MG63 (cell line): ENCODE measurements around the gene RNF7. TPM values are rescaled to one million over a fixed set of nuclear protein-coding genes. Genes with fewer than 3 reads are reported as not detected.
"Not testable (repeated sequence)": the region's sequence is repeated elsewhere in the genome, so short reads cannot be mapped to it uniquely, and the experiment has no call there.

Experiments used
- DNase-seq: peaks from one replicate; pipeline ENCODE4 v3.0.0-alpha.2; 2020
- H3K27me3 ChIP-seq: fragments of 250-450 bp; sonication (Bioruptor Pico); 2 replicates; pipeline ENCODE4 v1.5.1; 2020; ENCODE audit warnings: mild to moderate bottlenecking, moderate library complexity
- H3K36me3 ChIP-seq: fragments of 250-450 bp; sonication (Bioruptor Pico); 2 replicates; pipeline ENCODE4 v1.5.1; 2020; ENCODE audit warnings: mild to moderate bottlenecking, moderate library complexity
- H3K4me3 ChIP-seq: fragments of 250-450 bp; sonication (Bioruptor Pico); 2 replicates; pipeline ENCODE4 v1.5.1; 2020; ENCODE audit warnings: mild to moderate bottlenecking, moderate library complexity
- H3K9me3 ChIP-seq: fragments of 250-450 bp; sonication (Bioruptor Pico); 2 replicates; pipeline ENCODE4 v1.5.1; 2020; ENCODE audit warnings: mild to moderate bottlenecking, moderate library complexity
- total RNA-seq: library from RNA; depleted of rRNA; stranded (reverse); fragments of >200 nt; shearing (Covaris generic); gene quantifications from 2 replicates; pipeline ENCODE4 v1.2.3, GENCODE V29; 2014; ENCODE audit warnings: low replicate concordance

The RNF7 gene
- total RNA-seq, 1 experiment from 2014 or later: 92.2 TPM

- Histone ChIP-seq H3K27me3 (no peaks in the 10 kb centered on the region), H3K4me3 (no peak within 1 kb of the TSS), H3K36me3 (no peaks in the 10 kb centered on the region), H3K9me3 (no peaks in the 10 kb centered on the region)
- DNase-seq: no peak
Measured at GRCh38 chr3:141763088-141763750, 25.1 kb downstream of the RNF7 start, which contains the start of gene GRK7. TSS of gene GRK7 (plus strand) at chr3:141763408. CDS start at chr3:141778285, 14,877 bp downstream.

GRCh38 chr3:141764045-141764444 lies 25.9 kb downstream of the RNF7 start:
- DNase-seq: no peak
- Histone ChIP-seq H3K9me3 (no peaks in the 10 kb centered on the region), H3K4me3 (no peak overlapping the region), H3K27me3 (no peaks in the 10 kb centered on the region), H3K36me3 (no peaks in the 10 kb centered on the region)

GRCh38 chr3:141764465-141764864 lies 26.4 kb downstream of the RNF7 start:
- Histone ChIP-seq H3K36me3 (no peaks in the 10 kb centered on the region), H3K4me3 (no peak overlapping the region), H3K9me3 (no peaks in the 10 kb centered on the region), H3K27me3 (no peaks in the 10 kb centered on the region)
- no peak for DNase-seq

GRCh38 chr3:141764986-141765385 lies 26.9 kb downstream of the RNF7 start:
- no peak for DNase-seq
- Histone ChIP-seq H3K36me3 (no peaks in the 10 kb centered on the region), H3K27me3 (no peaks in the 10 kb centered on the region), H3K9me3 (no peaks in the 10 kb centered on the region), H3K4me3 (no peak overlapping the region)

GRCh38 chr3:141767066-141767465 lies 29.0 kb downstream of the RNF7 start:
- no peak overlapping the region for H3K4me3 ChIP-seq
- no peaks in the 10 kb centered on the region for H3K36me3 ChIP-seq
- no peak for DNase-seq
- H3K9me3 ChIP-seq: no peaks in the 10 kb centered on the region
- no peaks in the 10 kb centered on the region for H3K27me3 ChIP-seq

- DNase-seq: no peak
- H3K9me3 ChIP-seq: no peaks in the 10 kb centered on the region
- H3K27me3 ChIP-seq: no peaks in the 10 kb centered on the region
- no peak overlapping the region for H3K4me3 ChIP-seq
- no peaks in the 10 kb centered on the region for H3K36me3 ChIP-seq
Measured at GRCh38 chr3:141769221-141769894, 31.3 kb downstream of the RNF7 start.

- no peak overlapping the region for H3K4me3 ChIP-seq
- no peaks in the 10 kb centered on the region for H3K27me3 ChIP-seq
- no peaks in the 10 kb centered on the region for H3K9me3 ChIP-seq
- H3K36me3 ChIP-seq: no peaks in the 10 kb centered on the region
- no peak for DNase-seq
Measured at GRCh38 chr3:141773676-141774075, 35.6 kb downstream of the RNF7 start.

- Histone ChIP-seq H3K9me3 (no peaks in the 10 kb centered on the region), H3K36me3 (no peaks in the 10 kb centered on the region), H3K27me3 (no peaks in the 10 kb centered on the region), H3K4me3 (no peak overlapping the region)
- DNase-seq: no peak
Measured at GRCh38 chr3:141776376-141776775, 38.3 kb downstream of the RNF7 start.

- no peak overlapping the region for H3K4me3 ChIP-seq
- no peak for DNase-seq
- no peaks in the 10 kb centered on the region for H3K27me3 ChIP-seq
- no peaks in the 10 kb centered on the region for H3K36me3 ChIP-seq
- H3K9me3 ChIP-seq: no peaks in the 10 kb centered on the region
Measured at GRCh38 chr3:141776885-141777284, 38.8 kb downstream of the RNF7 start.

- no peak for DNase-seq
- Histone ChIP-seq H3K36me3 (no peaks in the 10 kb centered on the region), H3K4me3 (no peak overlapping the region), H3K27me3 (no peaks in the 10 kb centered on the region), H3K9me3 (no peaks in the 10 kb centered on the region)
Measured at GRCh38 chr3:141777957-141778813, 40.1 kb downstream of the RNF7 start.

GRCh38 chr3:141779667-141780066 lies 41.6 kb downstream of the RNF7 start:
- Histone ChIP-seq H3K36me3 (no peaks in the 10 kb centered on the region), H3K9me3 (no peaks in the 10 kb centered on the region), H3K4me3 (no peak overlapping the region), H3K27me3 (no peaks in the 10 kb centered on the region)
- no peak for DNase-seq

- no peak overlapping the region for H3K4me3 ChIP-seq
- no peaks in the 10 kb centered on the region for H3K9me3 ChIP-seq
- no peaks in the 10 kb centered on the region for H3K27me3 ChIP-seq
- DNase-seq: no peak
- H3K36me3 ChIP-seq: no peaks in the 10 kb centered on the region
Measured at GRCh38 chr3:141782386-141782932, 44.4 kb downstream of the RNF7 start.

- DNase-seq: no peak
- Histone ChIP-seq H3K36me3 (no peaks in the 10 kb centered on the region), H3K27me3 (no peaks in the 10 kb centered on the region), H3K4me3 (no peak overlapping the region), H3K9me3 (no peaks in the 10 kb centered on the region)
Measured at GRCh38 chr3:141783632-141784031, 45.5 kb downstream of the RNF7 start.

GRCh38 chr3:141784096-141784495 lies 46.0 kb downstream of the RNF7 start:
- Histone ChIP-seq H3K27me3 (no peaks in the 10 kb centered on the region), H3K9me3 (no peaks in the 10 kb centered on the region), H3K36me3 (no peaks in the 10 kb centered on the region), H3K4me3 (no peak overlapping the region)
- no peak for DNase-seq

- Histone ChIP-seq H3K36me3 (no peaks in the 10 kb centered on the region), H3K4me3 (no peak overlapping the region), H3K27me3 (no peaks in the 10 kb centered on the region), H3K9me3 (no peaks in the 10 kb centered on the region)
- no peak for DNase-seq
Measured at GRCh38 chr3:141784531-141784930, 46.4 kb downstream of the RNF7 start.

GRCh38 chr3:141788149-141788548 lies 50.1 kb downstream of the RNF7 start:
- no peaks in the 10 kb centered on the region for H3K36me3 ChIP-seq
- no peak for DNase-seq
- no peaks in the 10 kb centered on the region for H3K27me3 ChIP-seq
- no peaks in the 10 kb centered on the region for H3K9me3 ChIP-seq
- H3K4me3 ChIP-seq: no peak overlapping the region

- H3K27me3 ChIP-seq, H3K4me3 ChIP-seq, DNase-seq, H3K36me3 ChIP-seq, H3K9me3 ChIP-seq: not testable (repeated sequence)
Measured at GRCh38 chr3:141788750-141789149, 50.7 kb downstream of the RNF7 start.
